ENCODE results near the gene MVK. TPM values are rescaled to one million over a fixed set of nuclear protein-coding genes. Genes with fewer than 3 reads are reported as not detected.

MVK gene
- total RNA-seq, 2 donors from 2014 or later: 8.6 to 12.2 TPM

DNA sequence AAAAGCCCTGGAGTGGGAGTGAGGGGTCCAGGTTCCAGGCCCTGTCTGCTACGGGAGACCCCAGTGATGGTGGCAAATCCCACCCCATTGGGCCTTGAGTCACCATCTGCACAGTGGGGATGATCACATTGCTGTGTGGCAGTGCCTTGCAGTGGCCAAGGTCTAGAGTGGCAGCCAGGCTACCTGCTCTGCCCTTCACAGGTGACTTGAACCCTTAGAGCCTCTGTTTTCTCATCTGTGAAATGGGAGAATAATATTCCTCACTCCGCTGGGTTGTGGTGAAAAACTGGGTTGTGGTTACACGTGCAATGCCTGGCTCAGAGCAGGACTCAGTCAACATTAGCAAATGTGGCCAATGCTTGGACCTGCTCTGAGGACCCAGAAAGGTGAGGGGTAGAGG lies 58.2 kb downstream of the MVK start:
- Histone ChIP-seq H3K4me3 (no peak overlapping the region), H3K27ac (no peak overlapping the region), H3K9me3 (no peaks in the 10 kb centered on the region), H3K27me3 (peaks cover 0 to 5% of the 10 kb centered on the region in 2 donors), H3K4me1 (no peaks in the 10 kb centered on the region), H3K36me3 (replicated peaks in 1 of 2; ENCODE audit: insufficient read depth in 1 of 2, low read depth in 2 of 2) (no peaks in the 10 kb centered on the region)
- ATAC-seq: no peak
- 68 to 74% methylated on average over 3 of the region's 3 CpGs for WGBS, 2 donors
- DNase-seq: no peak
- TF ChIP-seq, protein P1, sequence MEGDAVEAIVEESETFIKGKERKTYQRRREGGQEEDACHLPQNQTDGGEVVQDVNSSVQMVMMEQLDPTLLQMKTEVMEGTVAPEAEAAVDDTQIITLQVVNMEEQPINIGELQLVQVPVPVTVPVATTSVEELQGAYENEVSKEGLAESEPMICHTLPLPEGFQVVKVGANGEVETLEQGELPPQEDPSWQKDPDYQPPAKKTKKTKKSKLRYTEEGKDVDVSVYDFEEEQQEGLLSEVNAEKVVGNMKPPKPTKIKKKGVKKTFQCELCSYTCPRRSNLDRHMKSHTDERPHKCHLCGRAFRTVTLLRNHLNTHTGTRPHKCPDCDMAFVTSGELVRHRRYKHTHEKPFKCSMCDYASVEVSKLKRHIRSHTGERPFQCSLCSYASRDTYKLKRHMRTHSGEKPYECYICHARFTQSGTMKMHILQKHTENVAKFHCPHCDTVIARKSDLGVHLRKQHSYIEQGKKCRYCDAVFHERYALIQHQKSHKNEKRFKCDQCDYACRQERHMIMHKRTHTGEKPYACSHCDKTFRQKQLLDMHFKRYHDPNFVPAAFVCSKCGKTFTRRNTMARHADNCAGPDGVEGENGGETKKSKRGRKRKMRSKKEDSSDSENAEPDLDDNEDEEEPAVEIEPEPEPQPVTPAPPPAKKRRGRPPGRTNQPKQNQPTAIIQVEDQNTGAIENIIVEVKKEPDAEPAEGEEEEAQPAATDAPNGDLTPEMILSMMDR (IDR thresholded peaks at IDR 0.05): no peak
- TF ChIP-seq POLR2A (IDR thresholded peaks at IDR 0.05): no peak
- intact Hi-C loops (cut with DNase I): no loop called here

DNA sequence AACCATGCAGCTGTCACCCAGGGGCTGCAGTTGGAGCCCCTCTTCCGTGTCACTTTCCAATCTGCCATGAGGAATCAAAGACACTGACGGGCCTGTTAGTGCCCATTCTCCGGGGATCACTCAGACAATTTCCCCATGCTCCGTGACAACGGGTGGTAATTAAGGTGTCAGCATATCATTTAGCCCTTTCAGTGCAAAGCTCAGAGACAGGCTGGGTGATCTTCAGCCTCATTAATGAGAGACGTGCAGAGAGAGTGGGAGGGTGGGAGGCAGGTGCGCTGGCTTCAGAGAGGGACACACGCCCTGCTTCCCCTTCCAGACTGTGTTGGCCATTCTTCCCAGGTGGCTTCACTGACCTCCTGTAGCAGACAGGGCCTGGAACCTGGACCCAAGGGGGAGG lies 58.7 kb downstream of the MVK start:
- Histone ChIP-seq H3K27ac (no peak overlapping the region), H3K9me3 (no peaks in the 10 kb centered on the region), H3K36me3 (replicated peaks in 1 of 2; ENCODE audit: insufficient read depth in 1 of 2, low read depth in 2 of 2) (no peaks in the 10 kb centered on the region), H3K27me3 (peaks cover 0 to 5% of the 10 kb centered on the region in 2 donors), H3K4me1 (no peaks in the 10 kb centered on the region), H3K4me3 (no peak overlapping the region)
- no peak for ATAC-seq
- TF ChIP-seq, protein P1 (IDR thresholded peaks at IDR 0.05): no peak
- TF ChIP-seq POLR2A (IDR thresholded peaks at IDR 0.05): no peak
- 73 to 82% methylated on average over 8 of the region's 8 CpGs for WGBS, 2 donors
- DNase-seq: no peak
- intact Hi-C loops (cut with DNase I): no loop called here

DNA sequence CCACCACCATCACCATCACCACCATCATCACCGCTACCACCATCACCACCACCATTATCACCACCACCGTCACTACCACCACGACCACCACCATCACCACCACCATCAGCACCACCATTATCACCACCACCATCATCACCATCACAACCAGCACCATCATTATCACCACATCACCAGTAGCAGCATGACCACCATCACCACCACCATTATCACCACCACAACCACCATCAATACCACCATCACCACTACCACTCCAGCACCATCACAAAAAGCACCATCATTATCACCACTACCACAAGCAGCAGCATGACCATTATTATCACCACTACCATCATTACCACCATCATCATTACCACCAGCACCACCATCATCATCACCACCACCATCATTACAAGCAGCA lies 62.1 kb downstream of the MVK start:
- H3K27ac ChIP-seq: no peak overlapping the region
- H3K9me3 ChIP-seq: no peaks in the 10 kb centered on the region
- DNase-seq (no peak), ATAC-seq (no peak)
- no peak for TF ChIP-seq POLR2A (IDR thresholded peaks at IDR 0.05)
- TF ChIP-seq, protein P1 (IDR thresholded peaks at IDR 0.05): no peak
- peaks cover 0 to 4% of the 10 kb centered on the region in 2 donors for H3K27me3 ChIP-seq
- intact Hi-C loops (cut with DNase I): no loop called here
- no peaks in the 10 kb centered on the region for H3K4me1 ChIP-seq
- WGBS, 2 donors: 88 to 95% methylated on average over 3 of the region's 3 CpGs
- H3K36me3 ChIP-seq (replicated peaks in 1 of 2; ENCODE audit: insufficient read depth in 1 of 2, low read depth in 2 of 2): no peaks in the 10 kb centered on the region
- no peak overlapping the region for H3K4me3 ChIP-seq

DNA sequence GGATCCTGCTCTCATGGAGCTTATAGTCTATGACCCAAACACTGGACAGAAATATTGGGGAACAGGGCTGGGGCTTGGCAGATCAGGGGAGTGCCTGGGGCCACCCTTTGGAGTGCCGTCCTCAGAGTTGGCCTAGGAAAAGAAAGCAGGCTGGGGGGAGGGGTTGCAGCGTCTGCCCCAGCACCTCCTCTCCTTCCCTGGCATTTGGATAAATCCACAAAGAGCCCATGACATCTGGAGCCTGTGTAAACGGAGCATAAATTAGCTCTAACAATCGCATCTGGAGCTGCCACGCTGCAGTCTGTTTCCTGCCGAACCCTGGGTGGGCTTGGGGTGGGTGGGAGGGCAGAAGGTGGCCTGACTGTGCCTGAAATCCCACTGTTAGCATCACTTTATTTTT lies 63.8 kb downstream of the MVK start:
- Histone ChIP-seq H3K27ac (no peak overlapping the region), H3K4me1 (no peaks in the 10 kb centered on the region), H3K9me3 (no peaks in the 10 kb centered on the region), H3K27me3 (no peaks in the 10 kb centered on the region), H3K4me3 (no peak overlapping the region), H3K36me3 (replicated peaks in 1 of 2; ENCODE audit: insufficient read depth in 1 of 2, low read depth in 2 of 2) (no peaks in the 10 kb centered on the region)
- whole genome bisulfite sequencing, 2 donors: 21 to 24% methylated on average over 6 of the region's 6 CpGs
- TF ChIP-seq, protein P1 (IDR thresholded peaks at IDR 0.05): no peak
- TF ChIP-seq POLR2A (IDR thresholded peaks at IDR 0.05): no peak
- DNase-seq (no peak), ATAC-seq (no peak)
- intact Hi-C loops (cut with DNase I): no loop called here

DNA sequence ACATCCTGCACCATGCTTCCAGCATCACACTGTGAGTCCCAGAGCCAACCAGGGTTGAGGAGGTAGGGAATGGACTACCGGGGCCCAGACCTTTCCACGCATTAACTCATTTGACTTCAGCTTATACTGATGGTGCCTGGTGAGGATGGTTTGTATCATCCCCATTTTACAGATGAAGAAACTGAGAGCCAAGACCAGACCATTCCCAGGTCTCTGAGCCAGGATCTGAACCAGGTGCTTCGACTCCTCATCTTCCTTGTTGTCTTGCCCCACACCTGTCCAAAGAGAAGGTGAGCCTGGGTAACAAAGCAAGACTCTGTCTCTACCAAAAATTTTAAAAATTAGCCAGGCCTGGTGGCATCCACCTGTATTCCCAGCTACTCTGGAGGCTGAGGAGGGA lies 64.4 kb downstream of the MVK start:
- intact Hi-C loops (cut with DNase I): no loop called here
- no peaks in the 10 kb centered on the region for H3K36me3 ChIP-seq (replicated peaks in 1 of 2; ENCODE audit: insufficient read depth in 1 of 2, low read depth in 2 of 2)
- no peak overlapping the region for H3K27ac ChIP-seq
- no peaks in the 10 kb centered on the region for H3K9me3 ChIP-seq
- H3K27me3 ChIP-seq: no peaks in the 10 kb centered on the region
- no peak for ATAC-seq
- no peaks in the 10 kb centered on the region for H3K4me1 ChIP-seq
- TF ChIP-seq, protein P1 (IDR thresholded peaks at IDR 0.05): no peak
- no peak for TF ChIP-seq POLR2A (IDR thresholded peaks at IDR 0.05)
- 42 to 47% methylated on average over 2 to 3 of the region's 3 CpGs for WGBS, 2 donors
- no peak overlapping the region for H3K4me3 ChIP-seq
- DNase-seq: no peak

Measured in body of pancreas (tissue), 4 donors.